Measurements from ENCODE around the gene MEI1. TPM values are rescaled to one million over a fixed set of nuclear protein-coding genes. Genes with fewer than 3 reads are reported as not detected.

MEI1 gene
- total and polyA plus RNA-seq, 9 of the 15 experiments (the other 6 are each of a cell fraction or from before 2014, with no cell fraction given): 0.08 to 0.68 (median 0.18) TPM; not detected in 2

DNA sequence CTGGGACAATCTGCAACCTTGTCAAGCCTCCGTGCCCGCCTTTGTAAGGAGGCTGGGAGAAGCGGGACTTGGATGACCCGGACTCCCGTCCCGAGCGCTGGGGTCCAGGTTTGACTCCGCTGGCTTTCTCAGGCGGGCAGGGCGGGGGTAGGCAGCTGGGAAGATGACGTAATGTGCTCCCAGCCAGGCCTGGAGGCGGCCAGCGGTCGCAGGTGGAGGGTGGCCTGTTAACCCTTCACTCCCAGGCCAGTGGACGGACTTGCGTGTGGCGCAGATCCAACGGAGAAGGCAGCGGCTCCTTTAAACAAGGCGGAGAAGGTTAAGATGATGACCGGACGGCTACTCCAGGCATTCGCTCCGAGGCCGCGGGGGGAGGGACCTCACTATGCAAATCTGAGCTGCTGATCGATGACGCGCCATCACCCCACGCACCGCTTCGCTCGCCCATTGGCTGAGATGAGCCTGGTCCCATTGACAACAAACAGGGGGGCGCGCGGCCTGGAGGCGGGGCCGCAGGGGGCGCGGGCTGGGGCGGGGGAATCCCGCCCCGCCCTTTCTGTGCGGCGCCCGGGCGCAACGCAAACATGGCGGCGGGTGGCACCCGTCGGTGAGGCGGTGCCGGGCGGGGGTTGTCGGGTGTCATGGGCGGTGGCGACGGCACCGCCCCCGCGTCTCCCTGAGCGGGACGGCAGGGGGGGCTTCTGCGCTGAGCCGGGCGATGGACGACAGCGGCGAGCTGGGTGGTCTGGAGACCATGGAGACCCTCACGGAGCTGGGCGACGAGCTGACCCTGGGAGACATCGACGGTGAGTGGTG is 133.5 kb downstream of the MEI1 start, which contains the start of gene SREBF2 (continued):
- TF ChIP-seq TCF3 (CRISPR knock-in tag; IDR thresholded peaks at IDR 0.05): peak; percentile 53
- TF ChIP-seq, protein P1, sequence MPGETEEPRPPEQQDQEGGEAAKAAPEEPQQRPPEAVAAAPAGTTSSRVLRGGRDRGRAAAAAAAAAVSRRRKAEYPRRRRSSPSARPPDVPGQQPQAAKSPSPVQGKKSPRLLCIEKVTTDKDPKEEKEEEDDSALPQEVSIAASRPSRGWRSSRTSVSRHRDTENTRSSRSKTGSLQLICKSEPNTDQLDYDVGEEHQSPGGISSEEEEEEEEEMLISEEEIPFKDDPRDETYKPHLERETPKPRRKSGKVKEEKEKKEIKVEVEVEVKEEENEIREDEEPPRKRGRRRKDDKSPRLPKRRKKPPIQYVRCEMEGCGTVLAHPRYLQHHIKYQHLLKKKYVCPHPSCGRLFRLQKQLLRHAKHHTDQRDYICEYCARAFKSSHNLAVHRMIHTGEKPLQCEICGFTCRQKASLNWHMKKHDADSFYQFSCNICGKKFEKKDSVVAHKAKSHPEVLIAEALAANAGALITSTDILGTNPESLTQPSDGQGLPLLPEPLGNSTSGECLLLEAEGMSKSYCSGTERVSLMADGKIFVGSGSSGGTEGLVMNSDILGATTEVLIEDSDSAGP (CRISPR knock-in tag; IDR thresholded peaks at IDR 0.05): peak; percentile 99
- TF ChIP-seq ZNF584 (CRISPR knock-in tag; IDR thresholded peaks at IDR 0.05; ENCODE audit: low read depth): peak; percentile 83; the same call in 1 of the 2 replicates
- TF ChIP-seq POLR2AphosphoS5 (IDR thresholded peaks at IDR 0.05; ENCODE audit: control insufficient read depth, insufficient read depth, low read depth, low read length): no peak; the same call in 1 of the 2 replicates
- TF ChIP-seq ZNF589 (CRISPR knock-in tag; IDR thresholded peaks at IDR 0.05; ENCODE audit: low read depth): peak; percentile 70
- TF ChIP-seq, protein P2, sequence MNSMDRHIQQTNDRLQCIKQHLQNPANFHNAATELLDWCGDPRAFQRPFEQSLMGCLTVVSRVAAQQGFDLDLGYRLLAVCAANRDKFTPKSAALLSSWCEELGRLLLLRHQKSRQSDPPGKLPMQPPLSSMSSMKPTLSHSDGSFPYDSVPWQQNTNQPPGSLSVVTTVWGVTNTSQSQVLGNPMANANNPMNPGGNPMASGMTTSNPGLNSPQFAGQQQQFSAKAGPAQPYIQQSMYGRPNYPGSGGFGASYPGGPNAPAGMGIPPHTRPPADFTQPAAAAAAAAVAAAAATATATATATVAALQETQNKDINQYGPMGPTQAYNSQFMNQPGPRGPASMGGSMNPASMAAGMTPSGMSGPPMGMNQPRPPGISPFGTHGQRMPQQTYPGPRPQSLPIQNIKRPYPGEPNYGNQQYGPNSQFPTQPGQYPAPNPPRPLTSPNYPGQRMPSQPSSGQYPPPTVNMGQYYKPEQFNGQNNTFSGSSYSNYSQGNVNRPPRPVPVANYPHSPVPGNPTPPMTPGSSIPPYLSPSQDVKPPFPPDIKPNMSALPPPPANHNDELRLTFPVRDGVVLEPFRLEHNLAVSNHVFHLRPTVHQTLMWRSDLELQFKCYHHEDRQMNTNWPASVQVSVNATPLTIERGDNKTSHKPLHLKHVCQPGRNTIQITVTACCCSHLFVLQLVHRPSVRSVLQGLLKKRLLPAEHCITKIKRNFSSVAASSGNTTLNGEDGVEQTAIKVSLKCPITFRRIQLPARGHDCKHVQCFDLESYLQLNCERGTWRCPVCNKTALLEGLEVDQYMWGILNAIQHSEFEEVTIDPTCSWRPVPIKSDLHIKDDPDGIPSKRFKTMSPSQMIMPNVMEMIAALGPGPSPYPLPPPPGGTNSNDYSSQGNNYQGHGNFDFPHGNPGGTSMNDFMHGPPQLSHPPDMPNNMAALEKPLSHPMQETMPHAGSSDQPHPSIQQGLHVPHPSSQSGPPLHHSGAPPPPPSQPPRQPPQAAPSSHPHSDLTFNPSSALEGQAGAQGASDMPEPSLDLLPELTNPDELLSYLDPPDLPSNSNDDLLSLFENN (IDR thresholded peaks at IDR 0.05; ENCODE audit: low read depth in 2 of 2, low read length in 2 of 2): peak in 1 of 2 experiments; percentile 32; a peak in 1 of 4 replicates
- TF ChIP-seq CEBPB (tag; IDR thresholded peaks at IDR 0.05): peak; percentile 83
- TF ChIP-seq TBP (optimal IDR thresholded peaks at IDR 0.05; ENCODE audit: low read depth, low read length): peak; percentile 78
- TF ChIP-seq TCFL5 (CRISPR knock-in tag; conservative IDR thresholded peaks at IDR 0.05): no peak
- peak; percentile 40 for TF ChIP-seq MYC (IDR thresholded peaks at IDR 0.05; ENCODE audit: low read depth, low read length)
- no peak for TF ChIP-seq MYC (CRISPR knock-in tag; IDR thresholded peaks at IDR 0.05; ENCODE audit: borderline replicate concordance, low read depth)
- TF ChIP-seq CCNT2 (IDR thresholded peaks at IDR 0.05; ENCODE audit: borderline replicate concordance, extremely low read depth, insufficient read length, low read depth, low read length): peak; percentile 97
- peak; percentile 32 for TF ChIP-seq TEAD4 (IDR thresholded peaks at IDR 0.05; ENCODE audit: low read length)
- no peak for TF ChIP-seq TEAD4 (CRISPR knock-in tag; IDR thresholded peaks at IDR 0.05; ENCODE audit: borderline replicate concordance)
- TF ChIP-seq E2F3 (CRISPR knock-in tag; IDR thresholded peaks at IDR 0.05): 0 out of 2 replicates have a peak, but pooled peaks have one; percentile 46
- no peak for TF ChIP-seq E2F4 (CRISPR knock-in tag; IDR thresholded peaks at IDR 0.05; ENCODE audit: low read depth)
- 0 out of 2 replicates have a peak, but pooled peaks have one; percentile 2 for TF ChIP-seq NR2C1 (IDR thresholded peaks at IDR 0.05)
- peak; percentile 51; the same call in 1 of the 2 replicates for TF ChIP-seq NR2C1 (tag; IDR thresholded peaks at IDR 0.05)
- peak; percentile 62 for TF ChIP-seq ARID1B (IDR thresholded peaks at IDR 0.05)
- TF ChIP-seq KLF1 (tag; IDR thresholded peaks at IDR 0.05): 0 out of 2 replicates have a peak, but pooled peaks have one; percentile 27
- TF ChIP-seq ETS2 (tag; IDR thresholded peaks at IDR 0.05; ENCODE audit: borderline replicate concordance, poor library complexity, severe bottlenecking): no peak

All from K562 (cell line).